Astrocyte (in vitro differentiated cells and primary cell): ENCODE results near the gene GLYATL3. TPM values are rescaled to one million over a fixed set of nuclear protein-coding genes. Genes with fewer than 3 reads are reported as not detected.

Experiments used
- DNase-seq: peaks from one replicate; pipeline ENCODE4 v3.0.0-alpha.2; 2010; ENCODE audit warnings: low read depth
- FAIRE-seq: peaks from 2 replicates; lab custom pipeline; 2011; peaks lifted over from hg19 to GRCh38; lab: Jason Lieb, UNC
- H2AFZ ChIP-seq: 2 replicates; pipeline ENCODE4 v1.6.0; 2012; ENCODE audit warnings: low read depth, low read length, inconsistent platforms
- H3K27ac ChIP-seq: 2 replicates; pipeline ENCODE4 v1.5.1; 2011; ENCODE audit warnings: low read depth, low read length, inconsistent platforms
- H3K27me3 ChIP-seq: 2 replicates; pipeline ENCODE4 v1.6.0; 2011; ENCODE audit warnings: low read length, inconsistent platforms; ENCODE audit not compliant: insufficient read depth
- H3K36me3 ChIP-seq: 2 replicates; pipeline ENCODE4 v1.5.1; 2011; ENCODE audit warnings: low read length, inconsistent platforms; ENCODE audit not compliant: insufficient read depth
- H3K4me1 ChIP-seq: 2 replicates; pipeline ENCODE4 v1.5.1; 2011; ENCODE audit warnings: low read length, inconsistent platforms; ENCODE audit not compliant: insufficient read depth
- H3K4me2 ChIP-seq: 2 replicates; pipeline ENCODE4 v1.6.0; 2012; ENCODE audit warnings: low read length, inconsistent platforms
- H3K4me3 ChIP-seq: 2 replicates; pipeline ENCODE4 v1.5.1; 2011; ENCODE audit warnings: low read depth, mild to moderate bottlenecking, low read length, inconsistent platforms; ENCODE audit not compliant: insufficient read depth
- H3K79me2 ChIP-seq: 2 replicates; pipeline ENCODE4 v1.6.0; 2012; ENCODE audit warnings: mild to moderate bottlenecking, low read length, inconsistent platforms; ENCODE audit not compliant: insufficient read depth
- H3K9ac ChIP-seq: 2 replicates; pipeline ENCODE4 v1.6.0; 2012; ENCODE audit warnings: mild to moderate bottlenecking, low read length, inconsistent platforms
- H3K9me3 ChIP-seq: 2 replicates; pipeline ENCODE4 v1.5.1; 2012; ENCODE audit warnings: low read depth, mild to moderate bottlenecking, low read length, inconsistent platforms; ENCODE audit not compliant: insufficient read depth
- H4K20me1 ChIP-seq: 2 replicates; pipeline ENCODE4 v1.6.0; 2012; ENCODE audit warnings: low read length, inconsistent platforms; ENCODE audit not compliant: insufficient read depth
- H3K27ac Mint-ChIP-seq: one replicate; pipeline ENCODE4 v1.8.0; 2021; ENCODE audit warnings: mild to moderate bottlenecking, mixed read lengths; ENCODE audit not compliant: unreplicated experiment
- H3K27me3 Mint-ChIP-seq: one replicate; pipeline ENCODE4 v1.8.0; 2021; ENCODE audit warnings: low read depth, mixed read lengths; ENCODE audit not compliant: unreplicated experiment
- H3K36me3 Mint-ChIP-seq: one replicate; pipeline ENCODE4 v1.8.0; 2021; ENCODE audit warnings: low read depth, mixed read lengths; ENCODE audit not compliant: unreplicated experiment
- H3K4me1 Mint-ChIP-seq: one replicate; pipeline ENCODE4 v1.8.0; 2021; ENCODE audit warnings: low read depth, mixed read lengths; ENCODE audit not compliant: unreplicated experiment
- H3K4me3 Mint-ChIP-seq: one replicate; pipeline ENCODE4 v1.8.0; 2021; ENCODE audit warnings: mild to moderate bottlenecking, moderate library complexity, mixed read lengths; ENCODE audit not compliant: unreplicated experiment
- H3K9me3 Mint-ChIP-seq: one replicate; pipeline ENCODE4 v1.8.0; 2021; ENCODE audit warnings: mild to moderate bottlenecking, mixed read lengths; ENCODE audit not compliant: unreplicated experiment
- CTCF ChIP-seq: IDR thresholded peaks from 2 replicates; pipeline ENCODE4 v1.5.1; 2011; ENCODE audit warnings: low read depth, mild to moderate bottlenecking, inconsistent platforms, low read length, moderate library complexity; ENCODE audit not compliant: insufficient read depth
- EZH2 ChIP-seq: IDR thresholded peaks from 2 replicates; pipeline ENCODE4 v1.6.1; 2012; ENCODE audit warnings: mild to moderate bottlenecking, low read length, inconsistent platforms; ENCODE audit not compliant: insufficient read depth
- total RNA-seq: library from RNA; stranded (reverse); gene quantifications from 2 replicates; pipeline ENCODE4 v1.2.1, GENCODE V29; 2021

GLYATL3 gene
- total RNA-seq, 1 donor from 2014 or later, result not detected

DNA sequence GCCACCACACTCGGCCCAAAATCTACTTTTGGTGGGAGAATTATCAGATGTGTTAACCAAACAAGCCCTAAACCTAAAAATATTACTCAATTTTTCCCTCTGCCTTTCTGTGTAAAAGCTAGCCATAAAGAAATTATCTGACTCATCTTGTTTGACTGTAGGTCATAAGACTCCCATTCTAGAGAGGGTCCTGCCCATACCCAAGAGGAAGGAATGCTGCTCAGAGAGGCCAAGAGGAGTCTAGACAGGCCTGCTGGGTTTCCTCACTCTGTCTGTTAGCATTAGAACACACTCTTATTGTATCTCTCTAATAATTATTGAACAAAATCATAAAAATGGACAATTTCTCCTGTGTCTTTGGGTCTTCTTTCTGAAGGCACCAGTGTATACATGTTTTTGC is 76.9 kb downstream of the GLYATL3 start:
- Histone ChIP-seq H3K79me2 (no peaks in the 10 kb centered on the region), H3K4me2 (no peak overlapping the region), H4K20me1 (no peaks in the 10 kb centered on the region), H2AFZ (no peak overlapping the region), H3K36me3 (no peaks in the 10 kb centered on the region), H3K9me3 (no peaks in the 10 kb centered on the region), H3K4me3 (no peak overlapping the region), H3K4me1 (no peaks in the 10 kb centered on the region), H3K9ac (no peak overlapping the region), H3K27ac (no peak overlapping the region), H3K27me3 (no peaks in the 10 kb centered on the region)
- Mint-ChIP-seq H3K9me3 (no peaks in the 10 kb centered on the region), H3K4me3 (no peak overlapping the region), H3K36me3 (no peaks in the 10 kb centered on the region), H3K27ac (no peak overlapping the region), H3K27me3 (no peaks in the 10 kb centered on the region), H3K4me1 (no peaks in the 10 kb centered on the region)
- FAIRE-seq (no peak), DNase-seq (no peak)
- no peak for TF ChIP-seq EZH2
- no peak for TF ChIP-seq CTCF

Other genes starting within 250 kb of the GLYATL3 start
- 10.9 and 11.4 TPM in 2 replicates for gene MMUT, start 36.7 kb upstream of the GLYATL3 start, total RNA-seq
- gene CENPQ, start 36.6 kb upstream of the GLYATL3 start, total RNA-seq, result 3.4 and 4.1 TPM in 2 replicates
- gene C6orf141, start 50.7 kb downstream of the GLYATL3 start, total RNA-seq, result 0.55 and 4.6 TPM in 2 replicates
- not detected in 2 replicates for gene RHAG, start 136.9 kb downstream of the GLYATL3 start, total RNA-seq
- gene CRISP2, start 213.6 kb downstream of the GLYATL3 start, total RNA-seq, result not detected in 2 replicates
- gene CRISP3, start 244.5 kb downstream of the GLYATL3 start, total RNA-seq, result not detected in 2 replicates